Hematopoietic multipotent progenitor cell treated with erythropoietin and hydrocortisone succinate and interleukin-3 and kit ligand, for 4 days (in vitro differentiated cells): ENCODE results near the gene CYP26A1.

ENCODE experiments used
- DNase-seq: peaks from one replicate; pipeline ENCODE4 v3.0.0-alpha.2; 2015

Gene CYP26A1, protein sequence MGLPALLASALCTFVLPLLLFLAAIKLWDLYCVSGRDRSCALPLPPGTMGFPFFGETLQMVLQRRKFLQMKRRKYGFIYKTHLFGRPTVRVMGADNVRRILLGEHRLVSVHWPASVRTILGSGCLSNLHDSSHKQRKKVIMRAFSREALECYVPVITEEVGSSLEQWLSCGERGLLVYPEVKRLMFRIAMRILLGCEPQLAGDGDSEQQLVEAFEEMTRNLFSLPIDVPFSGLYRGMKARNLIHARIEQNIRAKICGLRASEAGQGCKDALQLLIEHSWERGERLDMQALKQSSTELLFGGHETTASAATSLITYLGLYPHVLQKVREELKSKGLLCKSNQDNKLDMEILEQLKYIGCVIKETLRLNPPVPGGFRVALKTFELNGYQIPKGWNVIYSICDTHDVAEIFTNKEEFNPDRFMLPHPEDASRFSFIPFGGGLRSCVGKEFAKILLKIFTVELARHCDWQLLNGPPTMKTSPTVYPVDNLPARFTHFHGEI

DNA sequence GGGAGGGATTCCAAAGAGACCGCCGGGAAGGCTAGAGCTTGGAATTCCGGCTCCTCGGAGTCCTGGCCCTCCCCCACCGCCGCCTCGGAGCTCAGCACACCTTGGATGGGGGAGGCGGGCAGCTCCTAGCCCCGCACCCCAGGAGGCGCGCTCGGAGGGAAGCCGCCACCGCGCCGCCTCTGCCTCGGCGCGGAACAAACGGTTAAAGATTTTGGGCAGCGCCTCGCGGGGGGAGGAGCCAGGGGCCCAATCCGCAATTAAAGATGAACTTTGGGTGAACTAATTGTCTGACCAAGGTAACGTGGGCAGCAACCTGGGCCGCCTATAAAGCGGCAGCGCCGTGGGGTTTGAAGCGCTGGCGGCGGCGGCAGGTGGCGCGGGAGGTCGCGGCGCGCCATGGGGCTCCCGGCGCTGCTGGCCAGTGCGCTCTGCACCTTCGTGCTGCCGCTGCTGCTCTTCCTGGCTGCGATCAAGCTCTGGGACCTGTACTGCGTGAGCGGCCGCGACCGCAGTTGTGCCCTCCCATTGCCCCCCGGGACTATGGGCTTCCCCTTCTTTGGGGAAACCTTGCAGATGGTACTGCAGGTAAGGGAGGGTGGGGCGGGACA lies at the start of gene CYP26A1:
TSS of gene CYP26A1 (plus strand) at position 355 of the 608 bp plus-strand sequence. CDS start at position 397, 42 bp downstream.
- DNase-seq = peak; percentile 39

DNA sequence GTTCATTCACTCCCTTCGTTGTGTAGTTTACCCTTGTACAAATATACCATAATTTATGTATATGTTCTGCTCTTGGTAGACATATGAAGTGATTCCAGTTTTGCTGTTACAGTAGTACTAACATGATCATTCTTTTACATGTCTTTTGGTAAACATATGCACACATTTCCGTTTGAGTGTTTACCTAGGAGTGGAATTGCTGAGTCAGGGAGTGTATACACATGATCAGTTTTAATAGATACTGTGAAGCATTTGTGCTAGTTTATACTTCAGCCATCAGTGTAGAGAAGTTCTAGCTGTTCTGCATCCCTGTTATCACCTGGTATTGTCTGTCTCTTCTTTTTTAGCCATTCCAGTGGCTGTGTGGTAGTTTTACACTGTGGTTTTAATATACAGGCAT lies 47.6 kb upstream of the CYP26A1 start:
- DNase-seq = no peak

DNA sequence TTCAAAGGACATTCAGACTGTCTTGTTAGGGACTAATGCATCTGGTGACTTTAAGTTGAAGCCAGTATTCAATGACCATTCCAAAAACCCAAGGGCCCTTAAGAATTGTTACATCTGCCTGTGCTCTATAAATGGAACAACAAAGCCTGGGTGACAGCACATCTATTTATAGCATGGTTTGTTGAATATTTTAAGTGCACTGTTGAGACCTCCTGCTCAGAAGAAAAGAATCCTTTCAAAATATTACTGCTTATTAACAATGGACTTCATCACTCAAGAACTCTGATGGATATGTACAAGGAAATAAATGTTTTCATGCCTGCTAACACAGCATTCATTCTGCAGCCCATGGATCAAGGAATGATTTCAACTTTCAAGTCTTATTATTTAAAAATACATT lies 46.2 kb upstream of the CYP26A1 start:
- no peak for DNase-seq

DNA sequence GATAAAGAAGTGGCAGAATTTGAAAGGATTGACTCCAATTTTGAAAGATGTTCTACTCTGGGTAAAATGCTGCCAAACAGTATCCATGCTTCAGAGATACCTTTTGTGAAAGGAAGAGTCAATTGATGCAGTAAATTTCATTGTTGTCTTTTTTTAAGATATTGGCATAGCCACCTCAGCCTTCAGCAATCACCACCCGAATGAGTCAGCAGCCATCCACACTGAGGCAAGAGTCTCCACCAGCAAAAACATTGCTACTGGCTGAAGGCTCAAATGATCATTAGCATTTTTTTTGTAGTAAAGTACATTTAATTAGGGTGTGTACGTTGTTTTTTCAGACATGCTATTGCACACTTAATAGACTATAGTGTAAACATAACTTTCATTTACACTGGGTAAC lies 44.8 kb upstream of the CYP26A1 start:
- DNase-seq = peak; percentile 12

DNA sequence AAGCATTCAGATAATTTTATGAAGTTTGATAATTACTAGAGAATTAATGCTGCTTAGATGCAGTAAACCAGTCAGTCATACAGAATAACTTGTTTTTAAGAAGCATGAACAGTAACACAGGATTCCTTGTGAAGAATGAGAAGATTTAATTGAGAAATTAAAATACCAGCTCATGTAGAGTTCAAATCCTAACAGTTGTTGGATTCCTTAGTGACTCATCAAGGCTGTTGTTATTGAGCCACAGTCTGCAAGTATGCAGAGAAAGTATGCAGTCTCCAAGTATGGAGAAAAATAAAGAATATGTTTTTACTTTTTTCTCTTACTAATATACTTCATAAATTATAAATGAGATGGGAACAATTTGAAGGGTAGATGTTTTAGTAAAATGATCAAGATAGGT lies 43.3 kb upstream of the CYP26A1 start:
- no peak for DNase-seq

DNA sequence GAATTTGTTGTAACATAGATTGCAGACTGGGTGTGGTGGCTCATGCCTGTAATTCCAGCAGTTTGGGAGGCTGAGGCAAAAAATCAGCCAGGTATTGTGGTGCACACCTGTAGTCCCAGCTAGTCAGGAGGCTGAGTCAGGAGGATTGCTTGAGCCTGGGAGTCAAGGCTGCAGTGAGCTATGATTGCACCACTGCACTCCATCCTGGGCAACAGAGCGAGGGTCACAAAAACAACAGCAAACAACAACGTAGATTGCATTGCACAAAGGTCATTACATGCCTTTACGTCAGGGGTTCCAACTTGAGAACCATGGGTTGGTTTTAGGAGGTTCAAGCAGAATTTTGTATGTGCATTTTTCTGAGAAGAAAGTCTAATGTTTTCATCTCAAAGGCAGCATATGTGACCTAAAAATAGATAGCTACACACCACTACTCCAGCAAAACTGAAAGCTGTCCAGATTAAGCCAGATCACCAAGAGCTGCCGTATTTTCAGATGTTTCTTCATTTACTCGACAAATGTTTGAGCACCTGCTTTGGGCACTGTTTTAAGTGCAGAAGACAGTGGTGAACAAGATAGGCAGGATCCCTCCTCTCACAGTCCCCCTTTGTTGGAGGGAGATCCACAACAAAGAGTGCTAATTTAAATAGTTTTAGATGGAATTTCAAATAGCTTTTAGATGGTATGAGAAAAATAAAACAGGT lies 41.4 kb upstream of the CYP26A1 start:
- DNase-seq = no peak

DNA sequence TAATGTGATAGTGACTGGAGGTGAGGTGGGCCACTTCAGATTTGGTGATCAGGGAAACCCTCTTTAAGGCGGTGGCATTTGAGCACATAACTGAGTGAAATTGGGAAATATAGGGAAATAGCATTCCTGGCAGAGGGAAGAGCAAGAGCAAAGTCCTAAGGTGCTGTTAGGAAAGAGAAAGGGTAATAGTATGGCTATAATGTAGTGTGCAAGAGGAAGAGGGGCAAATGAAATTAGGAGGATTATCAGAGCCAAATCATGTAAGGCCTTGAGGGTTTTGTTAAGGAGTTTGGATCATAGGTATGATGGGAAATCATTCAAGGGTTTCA lies 40.9 kb upstream of the CYP26A1 start:
- no peak for DNase-seq

DNA sequence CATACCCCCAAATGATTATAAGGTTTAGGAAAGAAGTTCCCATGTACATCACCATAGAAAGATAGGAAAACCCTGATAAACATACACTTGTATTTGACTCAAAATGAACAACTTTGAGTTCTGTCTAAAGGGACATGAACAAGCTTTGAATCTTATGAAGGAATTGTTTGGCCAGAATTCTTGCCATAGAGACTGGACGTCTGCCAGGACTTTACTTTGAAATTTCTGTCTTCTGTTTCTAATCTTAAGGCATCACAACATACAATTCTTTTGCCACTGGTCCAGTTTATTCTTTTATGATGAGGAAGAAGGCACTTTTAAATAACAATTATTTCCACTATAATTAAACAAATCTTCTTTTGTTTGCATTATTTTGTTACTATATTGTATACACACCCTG lies 39.3 kb upstream of the CYP26A1 start:
- no peak for DNase-seq

DNA sequence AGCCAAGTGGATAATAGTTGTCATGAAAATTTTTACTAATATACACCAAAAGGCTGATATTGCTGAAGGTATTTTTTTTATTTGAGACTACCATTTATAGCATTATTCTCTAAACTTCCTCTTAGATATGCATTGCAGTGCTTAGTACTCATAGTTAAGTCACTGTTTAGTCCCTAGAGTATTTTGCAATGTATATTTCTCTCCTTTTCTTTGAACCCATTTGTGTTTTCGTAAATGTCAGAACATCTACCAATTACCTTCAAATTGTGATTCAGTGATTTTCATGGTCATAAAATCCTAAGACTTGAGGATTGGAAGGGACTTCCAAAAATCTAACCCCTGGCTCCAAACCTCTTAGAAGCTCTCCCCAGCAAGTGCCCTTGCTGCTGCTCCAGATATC lies 34.6 kb upstream of the CYP26A1 start:
- DNase-seq = no peak

DNA sequence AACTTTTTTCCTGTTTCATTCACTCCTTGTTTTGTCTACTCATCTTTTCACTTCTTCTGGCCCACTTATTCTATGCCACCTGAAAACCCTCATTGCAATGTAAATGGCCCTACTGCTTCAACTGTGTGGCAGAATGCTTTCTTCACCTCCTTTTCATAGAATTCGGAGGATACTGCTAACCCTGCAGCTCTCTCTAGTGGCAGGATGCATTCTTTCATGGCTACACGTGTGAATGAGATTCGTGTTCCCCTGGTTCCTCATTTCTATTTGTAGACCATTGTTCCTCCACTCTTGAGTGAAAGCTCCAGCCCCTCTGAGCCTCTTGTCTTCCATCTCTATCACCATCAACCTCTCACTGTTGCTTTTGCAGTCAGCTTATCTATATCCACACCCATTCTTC lies 34.0 kb upstream of the CYP26A1 start:
- DNase-seq = peak; percentile 86

DNA sequence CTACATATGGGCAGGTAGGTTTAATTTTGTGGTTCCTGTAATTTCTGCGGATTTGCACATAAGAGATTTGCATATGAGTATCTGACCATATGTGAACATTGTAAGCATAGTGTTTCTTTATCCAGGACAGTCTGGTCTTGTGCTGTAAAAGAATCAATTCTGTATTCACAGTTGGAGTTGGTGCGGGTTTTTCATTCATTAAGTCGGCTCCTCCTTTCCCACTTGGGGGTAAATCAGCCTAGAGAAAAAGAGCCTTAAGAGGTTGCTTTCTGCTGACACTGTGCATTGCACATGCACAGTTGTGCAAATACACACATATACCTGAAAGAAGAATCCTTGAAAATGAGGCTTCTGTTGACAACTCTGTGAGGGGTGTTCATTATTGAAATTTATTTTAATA lies 19.2 kb upstream of the CYP26A1 start:
- DNase-seq = no peak

DNA sequence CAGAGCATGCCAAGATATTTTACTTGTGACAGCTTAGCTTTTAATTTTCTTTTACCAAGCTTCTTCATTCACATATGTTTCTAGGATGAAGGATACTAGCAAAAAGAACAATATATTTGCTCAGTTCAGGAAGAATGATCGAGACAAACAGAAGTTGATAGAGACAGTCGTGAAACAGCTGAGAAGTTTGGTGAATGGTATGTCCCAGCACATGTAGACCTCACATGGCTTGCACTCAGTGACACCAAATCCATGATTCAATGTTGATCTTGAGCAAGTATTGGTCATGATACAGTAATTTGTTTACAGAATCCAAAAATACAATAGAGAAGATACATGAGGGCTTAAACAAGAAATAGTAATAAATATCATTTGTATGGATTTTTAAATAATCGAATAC lies 15.6 kb upstream of the CYP26A1 start:
- no peak for DNase-seq

DNA sequence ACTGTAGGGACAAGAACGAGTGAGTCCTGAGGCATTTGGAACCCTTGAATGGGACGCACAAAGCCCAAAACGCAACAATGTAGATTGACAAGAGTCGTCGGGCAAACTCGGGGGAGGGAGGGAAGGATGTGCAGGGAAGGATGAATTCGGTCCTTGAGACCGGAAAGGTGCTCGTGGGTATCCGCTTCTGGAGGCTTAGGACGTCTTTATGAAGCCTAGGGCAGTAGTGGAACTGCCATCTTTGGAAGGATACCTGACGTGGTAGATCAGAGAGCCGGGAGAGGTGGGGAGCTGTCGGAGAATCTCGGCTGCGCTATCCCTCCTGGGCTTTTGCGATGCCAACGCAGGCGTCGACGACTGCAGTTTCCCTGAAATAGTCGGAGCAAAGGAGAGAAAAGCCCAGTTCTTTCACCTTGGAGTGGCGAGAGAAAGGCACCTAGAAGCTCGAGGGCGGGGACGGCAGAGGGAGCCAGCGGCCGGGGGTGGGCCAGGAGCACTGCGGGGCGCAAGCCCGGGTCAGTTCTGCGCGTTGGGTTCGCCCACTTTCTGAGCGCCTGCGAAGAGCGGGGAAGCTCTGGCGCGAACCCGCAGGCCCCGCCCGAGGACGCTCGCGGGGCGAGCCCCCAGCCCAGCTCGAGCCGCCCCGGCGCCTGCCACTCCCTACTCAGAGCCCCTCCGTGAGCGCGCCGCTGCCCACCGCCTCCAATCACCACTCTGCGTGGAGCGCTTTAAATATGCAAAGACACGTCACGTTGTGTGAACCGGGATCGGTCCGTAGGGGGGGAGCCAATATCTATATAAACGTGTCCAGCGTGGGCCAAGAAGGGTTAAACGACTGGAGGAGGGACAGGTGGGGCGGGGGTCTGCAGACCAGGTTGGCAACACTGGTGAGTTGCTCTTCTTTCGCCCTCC lies 13.5 kb upstream of the CYP26A1 start, which contains the start of gene CYP26C1:
TSS of gene CYP26C1 (plus strand) at position 824 of the 912 bp plus-strand sequence. CDS start 466 bp downstream, outside the sequence.
- no peak for DNase-seq

DNA sequence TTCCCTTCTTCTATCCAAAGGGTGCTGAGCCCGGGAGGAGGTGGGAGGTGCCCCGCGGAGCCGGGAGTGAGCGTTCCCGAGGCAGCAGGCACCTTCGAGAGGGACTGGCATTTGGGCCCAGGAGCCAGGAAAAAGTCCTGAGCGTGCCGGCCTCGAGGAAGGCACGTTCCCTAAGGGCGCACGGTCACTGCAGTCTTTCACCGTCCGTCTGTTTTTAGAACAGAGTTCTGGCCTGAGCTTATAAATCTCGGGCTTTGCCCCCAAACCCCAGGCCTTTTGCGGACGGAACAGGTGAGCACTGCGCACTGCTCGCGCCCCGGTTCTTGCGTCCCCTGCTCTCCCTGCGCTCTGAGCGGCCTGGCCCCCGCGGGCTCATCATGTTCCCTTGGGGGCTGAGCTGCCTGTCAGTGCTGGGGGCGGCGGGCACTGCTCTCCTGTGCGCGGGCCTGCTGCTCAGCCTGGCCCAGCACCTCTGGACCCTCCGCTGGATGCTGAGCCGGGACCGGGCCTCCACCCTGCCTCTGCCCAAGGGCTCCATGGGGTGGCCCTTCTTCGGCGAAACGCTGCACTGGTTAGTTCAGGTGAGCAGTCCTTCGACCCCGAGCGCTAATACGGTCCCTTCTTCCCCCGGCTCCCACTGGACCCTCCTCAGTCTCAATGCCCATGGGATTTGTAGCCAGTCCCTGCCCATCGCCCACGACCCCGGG lies 12.7 kb upstream of the CYP26A1 start:
- no peak for DNase-seq

DNA sequence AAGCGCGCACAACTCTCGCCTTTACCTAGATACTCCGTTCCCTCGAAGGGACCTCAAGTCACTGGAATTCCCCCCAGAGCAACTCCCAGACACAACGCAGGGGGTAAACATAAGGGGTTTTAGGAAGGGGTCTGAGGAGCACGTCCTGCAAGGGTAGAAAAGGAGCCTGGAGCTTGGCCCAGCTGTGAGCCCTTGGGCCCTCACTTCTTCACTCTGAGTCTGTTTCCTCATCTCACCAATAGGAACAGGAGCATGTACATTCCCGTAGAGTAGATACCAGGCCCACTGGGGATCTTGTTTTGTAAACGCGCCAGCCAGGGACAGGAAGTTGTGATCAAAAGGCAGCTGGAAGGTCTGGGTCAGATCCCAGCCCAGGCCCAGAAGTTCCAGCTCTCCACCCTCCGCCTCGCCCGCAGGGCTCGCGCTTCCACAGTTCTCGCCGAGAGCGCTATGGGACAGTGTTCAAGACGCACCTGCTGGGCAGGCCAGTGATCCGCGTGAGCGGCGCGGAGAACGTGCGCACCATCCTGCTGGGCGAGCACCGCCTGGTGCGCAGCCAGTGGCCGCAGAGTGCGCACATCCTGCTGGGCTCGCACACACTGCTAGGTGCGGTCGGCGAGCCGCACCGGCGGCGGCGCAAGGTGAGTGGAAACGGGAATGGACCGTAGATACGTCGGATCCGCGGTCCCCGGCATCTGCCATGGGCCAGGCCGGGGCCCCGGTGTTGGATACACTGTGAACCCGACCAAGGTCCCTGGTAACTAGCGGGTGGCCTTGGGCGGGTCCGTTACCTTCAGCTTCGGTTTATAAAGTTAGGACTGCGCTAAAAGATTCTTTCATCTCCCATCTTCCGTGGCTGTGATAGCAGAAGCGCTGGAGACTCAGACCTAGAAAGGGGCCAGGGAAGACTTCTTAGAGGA lies 11.8 kb upstream of the CYP26A1 start:
- peak; percentile 31 for DNase-seq

DNA sequence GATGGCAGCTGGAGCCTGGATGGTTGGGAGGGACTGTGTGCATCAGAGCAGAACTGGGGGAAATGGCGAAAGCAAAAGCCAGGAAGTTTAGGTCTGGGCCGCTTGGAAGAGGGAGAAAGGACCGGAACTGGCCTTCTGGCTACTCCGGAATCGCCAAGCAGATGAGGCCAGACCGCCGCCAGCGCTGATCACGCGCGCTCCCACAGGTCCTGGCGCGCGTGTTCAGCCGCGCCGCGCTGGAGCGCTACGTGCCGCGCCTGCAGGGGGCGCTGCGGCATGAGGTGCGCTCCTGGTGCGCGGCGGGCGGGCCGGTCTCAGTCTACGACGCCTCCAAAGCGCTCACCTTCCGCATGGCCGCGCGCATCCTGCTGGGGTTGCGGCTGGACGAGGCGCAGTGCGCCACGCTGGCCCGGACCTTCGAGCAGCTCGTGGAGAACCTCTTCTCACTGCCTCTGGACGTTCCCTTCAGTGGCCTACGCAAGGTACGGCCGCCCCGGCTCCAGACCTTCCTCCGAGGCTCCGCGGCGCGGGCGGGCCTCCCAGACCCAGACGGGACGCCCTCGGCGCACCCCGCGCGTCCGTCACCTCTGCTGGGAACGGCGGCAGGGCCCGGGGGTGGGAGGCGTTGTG lies 11.1 kb upstream of the CYP26A1 start:
- DNase-seq = peak; percentile 83

DNA sequence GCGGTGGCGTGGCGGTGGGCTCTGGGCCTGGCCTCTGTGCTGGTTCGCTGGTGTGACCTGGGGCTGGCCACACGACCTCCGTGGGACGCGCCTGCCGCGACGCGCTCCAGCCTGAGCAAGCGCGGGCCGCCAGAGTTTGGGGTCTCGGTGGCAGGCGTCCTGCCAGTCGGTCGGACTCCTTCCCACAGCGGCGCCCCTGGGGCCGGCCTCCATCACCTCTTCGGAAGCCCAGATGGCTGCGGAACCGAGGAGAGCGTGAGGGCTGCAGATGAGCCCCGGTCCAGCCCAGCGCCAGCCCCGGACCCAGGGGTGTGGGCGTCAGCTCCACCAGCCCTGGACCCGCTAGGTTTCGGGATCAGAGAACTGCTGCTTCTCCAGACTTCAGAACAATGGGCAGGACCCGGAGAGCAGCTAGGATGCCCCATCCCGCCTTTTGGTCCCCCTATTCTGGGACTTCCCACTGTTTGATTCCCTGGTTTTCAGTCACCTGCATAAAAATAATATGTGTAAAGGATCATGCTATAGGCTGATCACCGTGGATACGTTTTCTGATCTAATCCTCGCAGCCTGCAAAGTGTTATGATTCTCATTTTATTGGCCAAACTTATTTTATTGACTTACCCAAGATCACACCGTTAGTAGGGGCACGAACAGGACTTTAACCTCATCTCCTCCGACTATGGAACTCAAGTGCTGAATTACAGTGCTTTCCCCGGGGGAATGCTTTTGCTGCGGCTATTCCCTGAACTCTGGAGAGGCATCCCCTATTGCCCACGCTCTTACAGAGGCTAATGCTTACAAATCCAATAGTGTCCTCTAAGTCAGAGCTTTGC lies 10.3 kb upstream of the CYP26A1 start:
- DNase-seq = no peak

DNA sequence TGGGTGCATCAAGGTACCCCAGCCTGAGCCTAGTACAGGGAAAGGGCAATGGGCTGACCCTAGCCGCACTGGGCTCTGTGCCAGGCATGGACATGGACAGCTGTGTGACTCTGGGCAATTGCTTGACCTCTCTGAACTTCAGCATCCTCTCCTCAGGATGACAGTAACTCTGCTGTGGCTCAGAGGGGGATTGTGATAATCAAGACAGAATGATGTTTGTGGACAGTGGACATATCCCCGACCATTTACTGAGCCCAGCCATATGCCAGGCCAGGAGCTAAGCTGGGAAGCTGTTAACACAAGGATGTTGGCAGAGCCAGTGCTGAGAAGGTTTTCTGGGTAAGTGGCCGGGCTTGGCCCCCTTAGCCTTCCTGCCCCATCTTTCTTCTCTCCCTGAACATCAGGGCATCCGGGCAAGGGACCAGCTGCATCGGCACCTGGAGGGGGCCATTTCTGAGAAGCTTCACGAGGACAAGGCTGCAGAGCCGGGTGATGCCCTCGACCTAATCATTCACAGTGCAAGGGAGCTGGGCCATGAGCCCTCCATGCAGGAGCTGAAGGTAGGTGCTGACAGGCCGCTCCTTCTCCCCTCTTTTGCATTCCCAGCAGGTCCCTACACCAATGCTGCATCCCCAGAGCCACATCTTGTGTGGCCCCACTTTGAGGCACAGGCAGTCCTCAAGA lies 9.6 kb upstream of the CYP26A1 start:
- DNase-seq = no peak
